Right lobe of liver (tissue), 6 donors: ENCODE measurements around the gene KIAA0825. TPM values are rescaled to one million over a fixed set of nuclear protein-coding genes. Genes with fewer than 3 reads are reported as not detected.
"Not testable (repeated sequence)": the region's sequence is repeated elsewhere in the genome, so short reads cannot be mapped to it uniquely, and the experiment has no call there.

Experiments used
- ATAC-seq, 4 donors: fragments of 200-7000 bp; cut with Tn5 transposase; one replicate each; pipeline ENCODE4 v1.9.1; 2020; ENCODE audit warnings: mild to moderate bottlenecking in 4 of 4, moderate library complexity in 4 of 4
- DNase-seq, 3 donors: peaks; one replicate each; pipeline ENCODE4 v3.0.0-alpha.2; 2020
- H3K27ac ChIP-seq, 3 donors: fragments of 200-600 bp; one replicate each; pipeline ENCODE4 v1.8.0; 2022
- H3K27me3 ChIP-seq, 2 donors: fragments of 200-600 bp; one replicate each; pipeline ENCODE4 v1.8.0; 2022
- H3K36me3 ChIP-seq, 4 donors: fragments of 200-600 bp; sonication (generic) in 1 of 4; one replicate each; pipeline versions ENCODE4 v1.5.1 to v1.8.0; 2017 to 2022; ENCODE audit warnings: control low read depth in 1 of 4
- H3K4me1 ChIP-seq, 4 donors: fragments of 200-600 bp; sonication (generic) in 1 of 4; one replicate each; pipeline versions ENCODE4 v1.5.1 to v1.8.0; 2017 to 2022; ENCODE audit warnings: control low read depth in 1 of 4
- H3K4me3 ChIP-seq, 3 donors: fragments of 200-600 bp; one replicate each; pipeline ENCODE4 v1.8.0; 2022
- H3K9me3 ChIP-seq, 4 donors: fragments of 200-600 bp; sonication (generic) in 1 of 4; one replicate each; pipeline versions ENCODE4 v1.5.1 to v1.8.0; 2017 to 2022; ENCODE audit warnings: control low read depth in 1 of 4
- POLR2A ChIP-seq: fragments of 450-650 bp; IDR thresholded peaks from one replicate; pipeline ENCODE4 v1.6.1; 2017; ENCODE audit warnings: antibody characterized with exemption, mild to moderate bottlenecking
- WGBS: methylation state at CpG from one replicate; pipeline ENCODE4 v1.1.6; 2018; ENCODE audit warnings: low coverage, low lambda C conversion rate; ENCODE audit not compliant: insufficient coverage; ENCODE audit errors: missing lambda C conversion rate; 5-methylcytosine and 5-hydroxymethylcytosine counted together
- intact Hi-C, 2 donors: fragments of 100-400 bp; cut with DNase I; formaldehyde crosslinking; loops; one replicate each; pipeline versions ENCODE4 v1.11.2 to v1.14.1; 2022
- total RNA-seq, 6 experiments: library from RNA; depleted of rRNA in 2 of 6; stranded (reverse); fragments of >200 nt in 2 of 6; fragmentation: NEBNext Ultra II Directional in 3 of 6; extraction: Animal tissue kit (Norgen Biotek cat#: 25700) in 3 of 6; gene quantifications; one replicate each; pipeline versions ENCODE4 v1.1.0 to v1.2.4, GENCODE V29; 2016 to 2023
- TF ChIP-seq, protein P1 (sequence below), 4 donors: fragments of 200-600 bp in 3 of 4; fragments of 450-650 bp in 1 of 4; IDR thresholded peaks; one replicate each; pipeline versions ENCODE4 v1.5.1 to v1.8.0; 2016 to 2022; ENCODE audit warnings: antibody characterized with exemption in 4 of 4, mild to moderate bottlenecking in 2 of 4
- donor health status: DM: no; HTN: yes; CAD: no.
- donor health status: DM: no; HTN: no; CAD: no.
- donor health status: DM: no; HTN: no; CAD: no.
- donor health status: DM: no; HTN: yes; CAD: no.
- donor health status: DM: no; HTN: yes; CAD: no.

Gene KIAA0825
- total RNA-seq, 6 experiments from 2014 or later = 0.86 to 3.2 (median 1.7) TPM

- ATAC-seq (no peak), DNase-seq (no peak)
- H3K4me1 ChIP-seq = no peaks in the 10 kb centered on the region
- no peaks in the 10 kb centered on the region for H3K9me3 ChIP-seq
- H3K27me3 ChIP-seq = no peaks in the 10 kb centered on the region
- TF ChIP-seq POLR2A = no peak
- TF ChIP-seq, protein P1, sequence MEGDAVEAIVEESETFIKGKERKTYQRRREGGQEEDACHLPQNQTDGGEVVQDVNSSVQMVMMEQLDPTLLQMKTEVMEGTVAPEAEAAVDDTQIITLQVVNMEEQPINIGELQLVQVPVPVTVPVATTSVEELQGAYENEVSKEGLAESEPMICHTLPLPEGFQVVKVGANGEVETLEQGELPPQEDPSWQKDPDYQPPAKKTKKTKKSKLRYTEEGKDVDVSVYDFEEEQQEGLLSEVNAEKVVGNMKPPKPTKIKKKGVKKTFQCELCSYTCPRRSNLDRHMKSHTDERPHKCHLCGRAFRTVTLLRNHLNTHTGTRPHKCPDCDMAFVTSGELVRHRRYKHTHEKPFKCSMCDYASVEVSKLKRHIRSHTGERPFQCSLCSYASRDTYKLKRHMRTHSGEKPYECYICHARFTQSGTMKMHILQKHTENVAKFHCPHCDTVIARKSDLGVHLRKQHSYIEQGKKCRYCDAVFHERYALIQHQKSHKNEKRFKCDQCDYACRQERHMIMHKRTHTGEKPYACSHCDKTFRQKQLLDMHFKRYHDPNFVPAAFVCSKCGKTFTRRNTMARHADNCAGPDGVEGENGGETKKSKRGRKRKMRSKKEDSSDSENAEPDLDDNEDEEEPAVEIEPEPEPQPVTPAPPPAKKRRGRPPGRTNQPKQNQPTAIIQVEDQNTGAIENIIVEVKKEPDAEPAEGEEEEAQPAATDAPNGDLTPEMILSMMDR (IDR thresholded peaks at IDR 0.05) = no peak
- no peak overlapping the region for H3K27ac ChIP-seq
- no peak overlapping the region for H3K4me3 ChIP-seq
- intact Hi-C loops = no loop called here
- no peaks in the 10 kb centered on the region for H3K36me3 ChIP-seq
- 65% methylated on average over 2 of the region's 2 CpGs for WGBS
Observed at GRCh38 chr5:94181895-94182294, 436.5 kb downstream of the KIAA0825 start.

DNA sequence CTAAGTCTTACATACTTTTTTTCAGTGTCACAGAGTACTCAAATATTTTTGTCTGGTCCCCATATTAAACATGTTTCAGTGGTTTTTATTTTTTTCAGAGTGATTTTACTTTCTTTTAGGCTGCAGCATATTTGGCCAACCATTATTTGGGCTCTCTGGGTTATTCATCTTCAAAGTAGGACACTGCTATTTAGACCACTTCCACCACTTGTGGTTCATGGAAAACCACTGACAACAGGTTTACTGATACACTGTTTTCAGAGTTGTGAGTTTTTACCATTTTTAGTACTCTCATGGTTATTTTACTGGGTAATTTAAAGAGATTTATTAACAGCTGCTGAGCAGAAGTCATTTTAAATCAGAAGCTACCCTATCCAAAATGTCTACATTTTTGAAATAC is 437.6 kb downstream of the KIAA0825 start:
- no peak for ATAC-seq
- no peaks in the 10 kb centered on the region for H3K9me3 ChIP-seq
- no peak for DNase-seq
- intact Hi-C loops = no loop called here
- no peak for TF ChIP-seq POLR2A
- TF ChIP-seq, protein P1 (IDR thresholded peaks at IDR 0.05) = no peak
- no peak overlapping the region for H3K4me3 ChIP-seq
- no peaks in the 10 kb centered on the region for H3K4me1 ChIP-seq
- no peak overlapping the region for H3K27ac ChIP-seq
- H3K36me3 ChIP-seq = no peaks in the 10 kb centered on the region
- no peaks in the 10 kb centered on the region for H3K27me3 ChIP-seq

DNA sequence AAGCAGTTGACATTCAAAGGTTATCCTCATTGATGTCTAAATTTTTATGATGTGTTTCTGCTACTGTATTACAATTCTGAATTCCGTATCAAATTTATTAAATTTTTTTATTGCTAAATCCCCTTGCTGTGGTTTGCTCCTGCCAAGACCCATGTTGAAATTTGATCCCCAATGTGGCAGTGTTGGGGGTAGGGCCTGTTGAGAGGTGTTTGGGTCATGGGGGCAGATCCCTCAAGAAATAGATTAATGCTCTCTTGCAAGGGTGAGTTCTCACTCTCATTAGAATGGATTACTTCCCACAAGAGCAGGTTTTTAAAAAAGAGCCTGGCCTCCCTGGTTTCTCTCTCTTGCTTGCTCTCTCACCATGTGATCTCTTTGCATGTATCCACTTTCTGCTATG is 442.5 kb downstream of the KIAA0825 start:
- H3K27ac ChIP-seq = no peak overlapping the region
- intact Hi-C loops = no loop called here
- 83% methylated on average over 1 of the region's 1 CpG for WGBS
- no peaks in the 10 kb centered on the region for H3K36me3 ChIP-seq
- H3K27me3 ChIP-seq = no peaks in the 10 kb centered on the region
- no peaks in the 10 kb centered on the region for H3K4me1 ChIP-seq
- TF ChIP-seq, protein P1 (IDR thresholded peaks at IDR 0.05) = no peak
- no peak for TF ChIP-seq POLR2A
- no peak for ATAC-seq
- no peak for DNase-seq
- H3K4me3 ChIP-seq = no peak overlapping the region
- H3K9me3 ChIP-seq = no peaks in the 10 kb centered on the region

- ATAC-seq (no peak), DNase-seq (no peak)
- no peak overlapping the region for H3K4me3 ChIP-seq
- intact Hi-C loops = no loop called here
- H3K27me3 ChIP-seq = no peaks in the 10 kb centered on the region
- no peak overlapping the region for H3K27ac ChIP-seq
- WGBS = 79% methylated on average over 2 of the region's 2 CpGs
- H3K36me3 ChIP-seq = no peaks in the 10 kb centered on the region
- no peaks in the 10 kb centered on the region for H3K9me3 ChIP-seq
- no peak for TF ChIP-seq POLR2A
- TF ChIP-seq, protein P1 (IDR thresholded peaks at IDR 0.05) = no peak
- H3K4me1 ChIP-seq = no peaks in the 10 kb centered on the region
Observed at GRCh38 chr5:94174748-94175411, 443.5 kb downstream of the KIAA0825 start.

GRCh38 chr5:94173100-94173499 is 445.3 kb downstream of the KIAA0825 start:
- Histone ChIP-seq H3K4me1 (no peaks in the 10 kb centered on the region), H3K36me3 (no peaks in the 10 kb centered on the region), H3K9me3 (no peaks in the 10 kb centered on the region), H3K4me3 (no peak overlapping the region), H3K27me3 (no peaks in the 10 kb centered on the region), H3K27ac (no peak overlapping the region)
- TF ChIP-seq POLR2A = no peak
- TF ChIP-seq, protein P1 (IDR thresholded peaks at IDR 0.05) = no peak
- whole genome bisulfite sequencing = 92% methylated on average over 1 of the region's 1 CpG
- ATAC-seq = no peak
- no peak for DNase-seq
- intact Hi-C loops = no loop called here

DNA sequence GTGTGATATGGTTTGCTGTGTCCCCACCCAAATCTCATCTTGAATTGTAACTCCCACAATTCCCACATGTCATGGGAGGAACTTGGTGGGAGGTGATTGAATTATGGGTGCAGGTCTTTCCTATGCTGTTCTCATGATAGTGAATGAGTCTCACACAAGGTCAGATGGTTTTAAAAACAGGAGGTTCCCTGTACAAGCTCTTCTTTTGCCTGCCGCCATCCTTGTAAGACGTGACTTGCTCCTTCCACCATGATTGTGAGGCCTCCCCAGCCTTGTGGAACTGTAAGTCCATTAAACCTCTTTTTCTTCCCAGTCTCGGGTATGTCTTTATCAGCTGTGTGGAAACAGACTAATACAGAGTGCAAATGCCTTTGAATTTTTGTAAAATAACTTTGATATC is 447.3 kb downstream of the KIAA0825 start:
- H3K36me3 ChIP-seq, H3K9me3 ChIP-seq, intact Hi-C loops, DNase-seq, H3K27me3 ChIP-seq, ATAC-seq, H3K4me1 ChIP-seq, H3K4me3 ChIP-seq, H3K27ac ChIP-seq: not testable (repeated sequence)
- WGBS = 93% methylated on average over 3 of the region's 3 CpGs

- H3K27me3 ChIP-seq, H3K4me1 ChIP-seq, intact Hi-C loops, H3K27ac ChIP-seq, ATAC-seq, H3K4me3 ChIP-seq, H3K36me3 ChIP-seq, H3K9me3 ChIP-seq, DNase-seq: not testable (repeated sequence)
- 86% methylated on average over 6 of the region's 6 CpGs for WGBS
Observed at GRCh38 chr5:94170158-94170557, 448.2 kb downstream of the KIAA0825 start.
